Stimulated activated memory B cell treated with anti-CD40 and anti-IgM and Interleukin-4, amounts not matched to agents 10 μg/mL and 1 μg/mL and 100 μg/mL, for 72 hours (primary cell): ENCODE results near the gene KCNE2.

ENCODE experiments used
- ATAC-seq: fragments of 150-1000 bp; cut with Tn5 transposase; 2 replicates; pipeline ENCODE4 v1.10.0; 2021
- H3K27ac Mint-ChIP-seq: one replicate; pipeline ENCODE4 v1.8.0; 2022; ENCODE audit warnings: mild to moderate bottlenecking, mixed read lengths
- H3K27me3 Mint-ChIP-seq: one replicate; pipeline ENCODE4 v1.8.0; 2022; ENCODE audit warnings: mixed read lengths
- H3K36me3 Mint-ChIP-seq: one replicate; pipeline ENCODE4 v1.8.0; 2022; ENCODE audit warnings: mixed read lengths
- H3K4me1 Mint-ChIP-seq: one replicate; pipeline ENCODE4 v1.8.0; 2022; ENCODE audit warnings: mixed read lengths
- H3K4me3 Mint-ChIP-seq: one replicate; pipeline ENCODE4 v1.8.0; 2022; ENCODE audit warnings: mild to moderate bottlenecking, moderate library complexity, mixed read lengths
- H3K9me3 Mint-ChIP-seq: one replicate; pipeline ENCODE4 v1.8.0; 2022; ENCODE audit warnings: mixed read lengths

KCNE2 gene, protein sequence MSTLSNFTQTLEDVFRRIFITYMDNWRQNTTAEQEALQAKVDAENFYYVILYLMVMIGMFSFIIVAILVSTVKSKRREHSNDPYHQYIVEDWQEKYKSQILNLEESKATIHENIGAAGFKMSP

DNA sequence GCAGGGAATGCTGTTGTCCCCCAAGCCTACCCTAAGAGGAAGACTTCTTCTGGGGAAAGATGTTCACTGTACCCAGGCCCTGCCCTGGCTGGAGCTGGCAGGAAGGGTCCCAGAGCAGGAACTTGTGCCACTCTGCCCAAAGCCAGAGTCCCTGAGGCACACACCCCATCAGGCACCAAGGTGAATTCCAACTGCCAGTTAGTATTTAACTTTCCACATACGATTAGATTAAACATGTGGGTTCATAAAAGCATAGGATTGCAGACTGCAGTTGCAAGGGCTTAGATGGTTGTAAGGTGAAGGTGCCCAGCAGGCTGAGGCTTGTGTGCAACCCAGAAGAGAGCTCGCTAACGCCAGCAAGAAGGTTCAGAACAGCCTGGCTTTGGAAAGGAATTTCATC is at the start of gene KCNE2:
Gene KCNE2, plus strand, starts transcription at position 274 of the 400 bp plus-strand sequence. CDS start 6,473 bp downstream, outside the sequence.
- peaks cover 28% of the 10 kb centered on the region for H3K27me3 Mint-ChIP-seq
- ATAC-seq, result no peak
- no peak within 1 kb of the TSS for H3K4me3 Mint-ChIP-seq
- no peaks in the 10 kb centered on the region for H3K36me3 Mint-ChIP-seq
- no peak within 1 kb of the TSS for H3K27ac Mint-ChIP-seq
- H3K4me1 Mint-ChIP-seq, result peaks cover 15% of the 10 kb centered on the region
- H3K9me3 Mint-ChIP-seq, result peaks cover 3% of the 10 kb centered on the region

DNA sequence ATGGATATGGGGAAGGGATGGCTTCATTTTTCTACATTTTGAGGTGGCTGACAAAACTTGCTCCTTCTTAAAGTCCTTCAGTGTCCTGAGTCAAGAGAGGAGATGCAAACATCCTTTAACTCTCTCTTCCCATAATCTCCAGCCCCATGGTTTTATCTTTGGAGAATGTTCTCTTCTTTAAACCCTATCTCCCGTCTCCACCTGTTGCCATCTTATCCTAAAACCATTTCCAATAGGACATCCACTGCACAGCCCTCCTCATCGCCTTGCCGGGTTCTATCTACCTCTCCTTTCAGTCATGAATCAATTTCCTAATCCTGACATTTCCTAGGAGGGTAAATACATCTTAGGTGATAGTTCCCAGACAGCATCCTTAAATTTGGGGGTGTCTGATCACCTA is 44.2 kb upstream of the KCNE2 start:
- no peak for ATAC-seq
- H3K27ac Mint-ChIP-seq, result no peak overlapping the region
- H3K36me3 Mint-ChIP-seq, result no peaks in the 10 kb centered on the region
- H3K9me3 Mint-ChIP-seq, result no peaks in the 10 kb centered on the region
- peaks cover 30% of the 10 kb centered on the region for H3K27me3 Mint-ChIP-seq
- H3K4me3 Mint-ChIP-seq, result no peak overlapping the region
- no peaks in the 10 kb centered on the region for H3K4me1 Mint-ChIP-seq

DNA sequence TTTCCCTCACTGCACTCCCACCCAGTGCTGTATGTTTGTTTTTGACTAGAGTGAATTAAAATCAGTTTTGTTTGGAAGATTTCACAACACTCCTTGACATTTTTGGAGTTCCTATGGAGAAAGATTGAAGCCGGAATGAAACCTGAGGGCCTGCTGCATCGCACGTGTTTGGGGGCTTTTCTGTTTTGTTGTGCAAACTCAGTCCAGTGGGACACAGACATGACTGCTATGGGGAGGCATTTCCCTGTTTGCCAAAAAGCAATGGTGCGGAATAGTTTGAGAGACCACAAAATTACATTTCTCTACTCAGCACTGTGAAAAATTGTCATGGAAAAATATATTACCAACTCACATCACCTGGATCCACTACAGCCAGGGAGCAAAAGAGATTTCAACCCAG is 43.8 kb upstream of the KCNE2 start:
- no peak overlapping the region for H3K27ac Mint-ChIP-seq
- no peaks in the 10 kb centered on the region for H3K36me3 Mint-ChIP-seq
- no peak overlapping the region for H3K4me3 Mint-ChIP-seq

DNA sequence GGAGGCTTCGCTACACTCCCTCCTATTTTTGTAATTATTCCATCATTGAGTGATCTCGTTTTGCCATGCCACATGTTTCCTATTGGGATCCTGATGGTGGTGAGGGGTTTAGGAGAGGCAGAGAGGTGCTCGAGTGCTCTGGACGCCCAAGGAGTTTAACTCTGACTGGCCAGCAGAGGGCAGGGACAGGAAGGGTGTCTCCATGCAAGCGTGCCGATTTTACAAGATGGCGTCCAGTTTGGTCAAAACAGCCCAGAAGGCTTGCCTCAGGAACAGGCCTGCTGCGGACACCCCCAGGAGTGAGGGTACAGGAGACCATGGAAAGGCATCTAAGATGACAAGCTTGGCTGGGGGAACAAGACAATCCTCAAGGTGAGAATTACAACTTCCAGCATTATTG is 33.8 kb upstream of the KCNE2 start:
- H3K27ac Mint-ChIP-seq, result no peak overlapping the region
- no peak overlapping the region for H3K4me3 Mint-ChIP-seq
- peaks cover 10% of the 10 kb centered on the region for H3K27me3 Mint-ChIP-seq
- ATAC-seq, result no peak
- H3K4me1 Mint-ChIP-seq, result no peaks in the 10 kb centered on the region
- H3K36me3 Mint-ChIP-seq, result peaks cover 7% of the 10 kb centered on the region
- peaks cover 9% of the 10 kb centered on the region for H3K9me3 Mint-ChIP-seq

More for the DNA sequence above, 43.8 kb upstream of the KCNE2 start:
- no peak for ATAC-seq
- H3K4me1 Mint-ChIP-seq, result no peaks in the 10 kb centered on the region
- peaks cover 30% of the 10 kb centered on the region for H3K27me3 Mint-ChIP-seq
- H3K9me3 Mint-ChIP-seq, result no peaks in the 10 kb centered on the region

DNA sequence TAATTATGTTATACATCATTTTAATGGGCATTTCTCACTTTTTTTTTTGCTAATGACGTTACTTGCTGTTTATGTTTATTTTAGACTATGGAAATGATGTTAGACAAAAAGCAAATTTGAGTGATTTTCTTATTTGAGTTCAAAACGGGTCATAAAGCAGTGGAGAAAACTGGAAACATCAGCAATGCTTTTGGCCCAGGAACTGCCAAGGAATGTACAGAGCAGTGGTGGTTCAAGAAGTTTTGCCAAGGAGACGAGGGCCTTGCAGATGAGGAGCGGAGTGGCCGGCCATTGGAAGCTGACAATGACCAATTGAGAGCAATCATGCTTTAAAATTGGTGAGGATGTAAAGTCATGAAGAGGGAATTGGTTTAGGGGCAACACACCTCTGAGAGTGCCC is 32.1 kb upstream of the KCNE2 start:
- peaks cover 7% of the 10 kb centered on the region for H3K36me3 Mint-ChIP-seq
- no peak overlapping the region for H3K4me3 Mint-ChIP-seq
- peaks cover 12% of the 10 kb centered on the region for H3K27me3 Mint-ChIP-seq
- peaks cover 9% of the 10 kb centered on the region for H3K9me3 Mint-ChIP-seq
- ATAC-seq, result no peak
- no peak overlapping the region for H3K27ac Mint-ChIP-seq
- H3K4me1 Mint-ChIP-seq, result no peaks in the 10 kb centered on the region

DNA sequence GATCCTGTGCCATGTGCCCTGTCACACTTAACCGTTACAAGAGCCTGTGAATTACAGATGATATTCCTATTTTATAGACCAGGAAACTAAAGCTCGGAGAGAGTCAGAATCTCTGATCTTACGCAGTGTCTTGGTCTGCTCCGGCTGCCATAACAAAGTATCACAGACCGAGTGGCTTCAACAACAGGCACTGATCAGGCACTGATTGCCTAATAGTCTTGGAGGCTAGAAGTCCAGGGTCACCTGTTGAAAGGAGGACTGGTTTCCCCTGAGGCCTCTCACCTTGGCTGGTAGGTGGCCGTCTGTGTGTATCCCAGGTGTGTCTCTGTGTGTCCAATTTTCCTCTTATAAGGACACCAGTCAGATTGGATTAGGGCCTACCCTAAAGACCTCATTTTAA is 31.5 kb upstream of the KCNE2 start:
- ATAC-seq, result no peak
- Mint-ChIP-seq H3K4me3 (no peak overlapping the region), H3K36me3 (peaks cover 7% of the 10 kb centered on the region), H3K4me1 (no peaks in the 10 kb centered on the region), H3K27me3 (peaks cover 19% of the 10 kb centered on the region), H3K27ac (no peak overlapping the region), H3K9me3 (peaks cover 9% of the 10 kb centered on the region)

DNA sequence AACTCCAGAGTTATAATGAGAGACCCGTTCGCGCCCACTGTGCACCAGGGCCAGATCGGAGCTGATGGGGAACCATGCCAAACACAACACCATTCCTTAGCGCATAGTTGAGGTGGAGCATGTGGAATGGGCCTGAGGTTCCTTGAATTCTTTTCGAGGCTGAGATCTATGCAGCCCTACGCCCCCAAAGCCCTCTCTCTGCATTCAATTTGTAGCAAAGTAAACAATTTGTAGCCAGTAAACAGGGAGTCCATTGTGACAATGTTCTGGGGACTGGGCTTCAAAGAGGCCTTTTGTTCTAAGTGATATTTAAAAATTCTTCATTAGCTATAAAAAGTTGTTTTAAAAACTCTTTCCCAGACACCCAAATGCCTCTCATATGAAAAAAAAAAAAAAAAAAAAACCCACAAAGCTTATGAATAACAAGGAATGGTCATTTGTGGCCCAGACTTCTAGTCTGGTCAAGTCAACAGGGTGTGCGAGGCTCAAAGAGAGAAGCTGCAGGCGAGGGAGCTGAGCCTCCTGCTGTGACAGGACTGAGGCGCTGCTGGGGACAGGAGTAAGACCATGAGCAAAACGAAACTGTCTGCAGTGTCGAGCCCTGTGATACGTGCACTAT is 30.6 kb upstream of the KCNE2 start:
- Mint-ChIP-seq H3K4me3 (no peak overlapping the region), H3K36me3 (peaks cover 7% of the 10 kb centered on the region), H3K9me3 (peaks cover 9% of the 10 kb centered on the region), H3K27me3 (peaks cover 26% of the 10 kb centered on the region), H3K4me1 (no peaks in the 10 kb centered on the region), H3K27ac (no peak overlapping the region)
- no peak for ATAC-seq

DNA sequence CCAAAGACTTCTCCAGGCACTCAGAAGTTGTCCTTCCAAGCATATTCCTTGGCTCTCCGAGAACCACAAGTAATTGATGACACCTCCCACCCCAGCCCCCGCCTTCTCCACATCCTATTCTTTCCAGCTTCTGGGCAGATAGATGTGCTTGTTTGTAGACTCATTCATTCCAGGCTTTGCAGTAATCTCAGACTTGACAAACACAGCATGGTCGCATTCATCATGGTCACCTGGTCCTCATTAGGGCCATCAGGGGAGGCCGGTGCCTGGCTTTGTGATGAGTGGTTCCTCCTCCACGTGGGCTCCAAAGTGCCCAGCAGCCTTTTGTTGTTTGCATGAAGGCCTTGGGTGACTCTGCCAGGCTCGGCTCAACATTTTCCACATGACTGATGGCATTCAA is 28.5 kb upstream of the KCNE2 start:
- Mint-ChIP-seq H3K36me3 (no peaks in the 10 kb centered on the region), H3K4me3 (no peak overlapping the region), H3K9me3 (no peaks in the 10 kb centered on the region), H3K27me3 (peaks cover 15% of the 10 kb centered on the region), H3K27ac (no peak overlapping the region), H3K4me1 (no peaks in the 10 kb centered on the region)
- ATAC-seq, result no peak

DNA sequence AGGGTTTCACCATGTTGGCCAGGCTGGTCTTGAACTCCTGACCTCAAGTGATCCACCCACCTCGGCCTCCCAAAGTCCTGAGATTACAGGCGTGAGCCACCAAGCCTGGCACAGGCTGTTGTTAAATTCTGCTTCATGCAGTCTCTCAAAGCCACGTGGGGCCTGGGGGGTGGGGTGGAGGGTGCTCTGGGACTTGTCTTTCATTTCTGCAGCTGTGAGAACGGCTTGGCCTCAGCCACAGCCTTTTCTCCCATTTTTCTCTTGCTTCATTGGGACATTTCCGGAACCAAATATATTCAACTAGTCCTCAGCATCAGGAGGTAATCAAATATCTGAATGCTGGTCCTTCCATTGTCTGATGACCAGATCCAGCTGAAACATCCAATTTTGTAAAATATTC is 27.6 kb upstream of the KCNE2 start:
- H3K4me3 Mint-ChIP-seq, result no peak overlapping the region
- ATAC-seq, result no peak
- no peaks in the 10 kb centered on the region for H3K36me3 Mint-ChIP-seq
- peaks cover 23% of the 10 kb centered on the region for H3K27me3 Mint-ChIP-seq
- H3K9me3 Mint-ChIP-seq, result no peaks in the 10 kb centered on the region
- no peak overlapping the region for H3K27ac Mint-ChIP-seq
- no peaks in the 10 kb centered on the region for H3K4me1 Mint-ChIP-seq

DNA sequence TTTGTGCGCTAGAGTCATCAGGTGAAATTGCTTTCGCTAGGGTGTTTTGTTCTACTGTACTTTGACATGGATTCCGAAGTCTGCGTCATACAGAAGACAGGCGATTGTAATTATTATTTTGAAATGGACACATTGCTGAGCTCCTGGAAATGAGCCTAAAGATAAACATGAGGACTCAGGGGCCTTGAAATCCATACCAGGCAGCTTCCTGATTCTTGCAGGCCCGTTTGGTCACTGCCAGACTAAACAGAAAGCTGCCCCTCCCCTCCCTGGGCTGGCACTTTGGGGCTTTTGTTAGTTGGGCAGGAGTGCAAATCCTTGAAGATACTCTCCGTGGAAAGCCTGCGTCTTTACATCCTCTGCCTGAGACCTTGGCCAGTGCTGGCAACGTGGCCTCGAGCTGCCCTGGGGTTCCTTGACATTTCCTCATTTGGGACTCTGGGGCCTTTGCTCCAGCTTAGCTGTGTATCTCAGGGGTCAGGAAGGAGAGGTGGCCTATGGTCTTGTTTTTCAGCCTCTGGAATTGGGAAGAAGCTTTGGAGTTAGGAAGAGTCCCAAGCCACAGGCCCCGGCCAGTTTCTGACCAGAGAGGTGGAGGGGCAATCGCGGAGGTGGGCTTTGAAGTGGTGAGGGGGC is 26.9 kb upstream of the KCNE2 start:
- Mint-ChIP-seq H3K4me1 (no peaks in the 10 kb centered on the region), H3K36me3 (no peaks in the 10 kb centered on the region), H3K9me3 (no peaks in the 10 kb centered on the region), H3K27ac (no peak overlapping the region), H3K4me3 (no peak overlapping the region), H3K27me3 (peaks cover 27% of the 10 kb centered on the region)
- no peak for ATAC-seq

DNA sequence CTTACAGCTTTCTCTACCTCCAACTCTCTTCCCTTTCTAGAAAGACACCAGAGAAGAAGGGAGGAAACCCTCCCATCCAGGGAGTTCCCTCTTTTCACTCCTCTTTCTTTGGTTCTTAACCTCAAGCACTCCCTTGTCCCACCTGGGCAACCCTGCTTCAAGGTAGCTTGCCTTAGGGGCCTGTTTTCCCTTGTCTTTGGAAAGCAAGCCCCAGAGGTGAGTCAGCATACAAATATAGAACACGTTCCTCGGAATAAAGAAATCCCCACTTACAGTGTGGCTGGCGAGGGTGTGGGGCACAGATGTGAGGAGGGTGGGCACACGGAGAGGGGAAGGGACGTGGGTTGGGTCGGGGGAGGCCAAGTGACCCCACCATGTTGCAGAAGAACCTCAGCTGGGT is 26.1 kb upstream of the KCNE2 start:
- Mint-ChIP-seq H3K9me3 (no peaks in the 10 kb centered on the region), H3K27ac (no peak overlapping the region), H3K4me1 (no peaks in the 10 kb centered on the region), H3K4me3 (no peak overlapping the region), H3K27me3 (peaks cover 27% of the 10 kb centered on the region), H3K36me3 (no peaks in the 10 kb centered on the region)
- no peak for ATAC-seq

DNA sequence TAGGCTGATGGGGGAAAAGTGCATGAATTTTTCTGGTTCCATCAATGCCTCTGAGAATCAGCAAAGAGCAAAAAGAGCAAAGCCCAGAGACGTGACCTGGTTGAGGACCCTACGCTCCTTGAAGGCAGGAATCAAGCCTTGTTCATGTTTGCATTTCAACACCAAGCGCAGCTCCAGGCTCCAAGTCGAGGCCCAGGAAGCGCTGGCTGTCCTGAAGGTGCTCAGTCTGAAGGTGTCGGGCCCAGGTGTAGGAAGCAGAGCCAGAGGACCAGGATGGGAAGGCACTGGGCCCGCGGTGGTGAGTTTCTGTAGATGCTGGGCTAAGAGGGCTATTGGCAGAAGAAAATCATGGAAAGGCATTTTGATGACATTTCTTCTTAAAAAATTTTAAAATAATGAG is 25.6 kb upstream of the KCNE2 start:
- Mint-ChIP-seq H3K4me1 (no peaks in the 10 kb centered on the region), H3K36me3 (no peaks in the 10 kb centered on the region), H3K9me3 (no peaks in the 10 kb centered on the region), H3K27me3 (peaks cover 27% of the 10 kb centered on the region), H3K27ac (no peak overlapping the region), H3K4me3 (no peak overlapping the region)
- no peak for ATAC-seq

DNA sequence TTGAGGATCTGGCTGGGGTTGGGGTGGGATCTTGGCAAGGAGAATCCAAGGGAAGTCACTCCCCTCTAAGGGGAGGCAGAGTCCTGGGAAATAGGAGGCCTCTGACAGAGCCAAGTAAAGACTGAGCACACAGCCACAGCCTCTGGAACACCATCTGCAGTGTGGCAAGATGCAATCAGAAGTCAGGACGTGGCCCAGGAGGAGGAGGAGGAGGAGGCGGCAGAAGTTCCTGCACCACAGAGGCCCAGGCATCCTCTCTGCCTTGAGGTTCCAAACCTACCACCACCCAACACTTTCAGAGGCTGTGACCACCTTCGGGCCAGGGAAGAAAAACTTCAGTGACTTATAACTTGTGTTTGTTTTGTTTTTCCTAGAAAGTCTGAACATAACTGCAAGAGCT is 23.7 kb upstream of the KCNE2 start:
- H3K4me1 Mint-ChIP-seq, result no peaks in the 10 kb centered on the region
- no peak overlapping the region for H3K27ac Mint-ChIP-seq
- H3K27me3 Mint-ChIP-seq, result peaks cover 42% of the 10 kb centered on the region
- no peaks in the 10 kb centered on the region for H3K9me3 Mint-ChIP-seq
- H3K4me3 Mint-ChIP-seq, result no peak overlapping the region
- H3K36me3 Mint-ChIP-seq, result no peaks in the 10 kb centered on the region
- no peak for ATAC-seq

DNA sequence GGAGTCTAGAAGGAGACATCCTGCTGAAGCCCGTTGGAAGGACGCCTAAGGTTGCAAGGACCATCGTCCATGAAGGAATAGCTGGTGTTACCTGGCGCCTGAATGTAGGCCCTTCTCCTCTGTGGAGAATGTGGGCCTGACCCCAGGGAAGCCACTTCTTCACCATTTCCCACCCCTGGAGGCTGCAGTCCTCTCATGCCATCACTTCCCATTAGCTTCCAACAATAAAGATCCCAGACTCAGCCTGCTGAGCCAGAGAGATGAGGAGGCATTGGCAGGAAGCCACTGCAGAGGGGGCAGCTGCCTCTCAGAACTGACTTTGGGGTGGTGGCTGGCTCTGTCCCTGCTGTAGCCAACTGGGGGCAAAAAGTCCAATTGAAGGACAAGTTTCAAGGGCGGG is 21.3 kb upstream of the KCNE2 start:
- H3K27ac Mint-ChIP-seq, result no peak overlapping the region
- H3K27me3 Mint-ChIP-seq, result peaks cover 38% of the 10 kb centered on the region
- no peak for ATAC-seq
- no peaks in the 10 kb centered on the region for H3K4me1 Mint-ChIP-seq
- no peaks in the 10 kb centered on the region for H3K36me3 Mint-ChIP-seq
- H3K9me3 Mint-ChIP-seq, result no peaks in the 10 kb centered on the region
- H3K4me3 Mint-ChIP-seq, result no peak overlapping the region

DNA sequence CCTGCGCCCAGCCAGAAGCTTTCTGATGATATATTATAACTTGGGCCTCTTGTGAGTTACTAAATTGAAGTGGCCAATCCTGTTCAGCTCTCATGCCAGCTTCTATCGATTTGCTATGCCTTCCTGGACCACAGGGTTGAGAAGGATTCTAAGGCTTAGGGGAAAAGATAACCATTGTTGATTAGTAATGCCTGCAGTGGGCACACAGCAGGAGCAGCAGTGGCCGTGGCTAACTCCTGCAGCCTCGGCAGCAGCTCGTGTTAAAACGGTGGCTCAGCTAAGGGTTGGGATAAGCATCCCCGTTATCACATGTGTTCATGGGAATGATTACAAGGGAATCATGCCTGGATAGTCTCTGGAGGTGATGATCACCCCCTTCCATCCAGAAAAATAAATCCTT is 20.5 kb upstream of the KCNE2 start:
- Mint-ChIP-seq H3K4me3 (no peak overlapping the region), H3K4me1 (peaks cover 7% of the 10 kb centered on the region), H3K27me3 (peaks cover 32% of the 10 kb centered on the region), H3K9me3 (no peaks in the 10 kb centered on the region), H3K27ac (no peak overlapping the region), H3K36me3 (no peaks in the 10 kb centered on the region)
- ATAC-seq, result no peak

DNA sequence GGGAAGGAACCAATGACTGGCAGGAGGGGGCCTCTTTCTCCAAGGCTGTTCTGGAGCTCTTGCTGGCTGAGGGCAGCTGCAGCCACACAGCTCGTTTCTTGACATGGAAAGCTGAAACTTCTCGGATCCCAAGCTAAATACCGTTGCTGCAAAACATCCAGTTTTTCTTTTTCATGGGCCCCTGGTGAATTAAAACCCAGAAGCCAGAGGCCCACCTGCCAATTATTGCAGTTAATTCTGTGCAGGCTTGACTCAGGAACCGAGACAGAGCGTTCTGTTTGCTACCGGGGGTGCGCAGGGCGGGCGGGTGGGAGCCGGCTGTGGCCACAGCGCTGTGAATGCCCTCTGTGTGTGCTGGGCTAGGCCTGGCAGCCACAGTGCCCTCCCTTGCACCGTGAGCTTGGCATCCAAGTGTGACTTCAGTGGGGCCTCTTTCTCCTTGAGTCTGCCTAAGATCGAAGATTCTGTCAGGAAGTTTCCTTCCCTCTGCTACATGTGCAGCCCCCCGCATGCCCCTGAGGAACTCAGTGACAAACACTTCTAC is 19.9 kb upstream of the KCNE2 start:
- no peak overlapping the region for H3K4me3 Mint-ChIP-seq
- no peaks in the 10 kb centered on the region for H3K9me3 Mint-ChIP-seq
- H3K27ac Mint-ChIP-seq, result no peak overlapping the region
- H3K4me1 Mint-ChIP-seq, result peaks cover 7% of the 10 kb centered on the region
- no peaks in the 10 kb centered on the region for H3K36me3 Mint-ChIP-seq
- ATAC-seq, result no peak
- peaks cover 32% of the 10 kb centered on the region for H3K27me3 Mint-ChIP-seq
